GM12875 (cell line): ENCODE measurements around the gene SFXN2.

Source experiments
- H3K4me3 ChIP-seq: one replicate; pipeline ENCODE4 v1.5.1; 2011; ENCODE audit warnings: low read depth, low read length, control low read depth
- TF ChIP-seq, protein P1 (sequence below): IDR thresholded peaks from 2 replicates; pipeline ENCODE4 v1.5.1; 2011; ENCODE audit warnings: low read depth, mild to moderate bottlenecking, control low read depth, inconsistent platforms, low read length, moderate library complexity, borderline replicate concordance; ENCODE audit not compliant: insufficient read depth

The SFXN2 gene

GRCh38 chr10:102773320-102773719 is 58.9 kb downstream of the SFXN2 start:
- TF ChIP-seq, protein P1, sequence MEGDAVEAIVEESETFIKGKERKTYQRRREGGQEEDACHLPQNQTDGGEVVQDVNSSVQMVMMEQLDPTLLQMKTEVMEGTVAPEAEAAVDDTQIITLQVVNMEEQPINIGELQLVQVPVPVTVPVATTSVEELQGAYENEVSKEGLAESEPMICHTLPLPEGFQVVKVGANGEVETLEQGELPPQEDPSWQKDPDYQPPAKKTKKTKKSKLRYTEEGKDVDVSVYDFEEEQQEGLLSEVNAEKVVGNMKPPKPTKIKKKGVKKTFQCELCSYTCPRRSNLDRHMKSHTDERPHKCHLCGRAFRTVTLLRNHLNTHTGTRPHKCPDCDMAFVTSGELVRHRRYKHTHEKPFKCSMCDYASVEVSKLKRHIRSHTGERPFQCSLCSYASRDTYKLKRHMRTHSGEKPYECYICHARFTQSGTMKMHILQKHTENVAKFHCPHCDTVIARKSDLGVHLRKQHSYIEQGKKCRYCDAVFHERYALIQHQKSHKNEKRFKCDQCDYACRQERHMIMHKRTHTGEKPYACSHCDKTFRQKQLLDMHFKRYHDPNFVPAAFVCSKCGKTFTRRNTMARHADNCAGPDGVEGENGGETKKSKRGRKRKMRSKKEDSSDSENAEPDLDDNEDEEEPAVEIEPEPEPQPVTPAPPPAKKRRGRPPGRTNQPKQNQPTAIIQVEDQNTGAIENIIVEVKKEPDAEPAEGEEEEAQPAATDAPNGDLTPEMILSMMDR = no peak
- no peak overlapping the region for H3K4me3 ChIP-seq

DNA sequence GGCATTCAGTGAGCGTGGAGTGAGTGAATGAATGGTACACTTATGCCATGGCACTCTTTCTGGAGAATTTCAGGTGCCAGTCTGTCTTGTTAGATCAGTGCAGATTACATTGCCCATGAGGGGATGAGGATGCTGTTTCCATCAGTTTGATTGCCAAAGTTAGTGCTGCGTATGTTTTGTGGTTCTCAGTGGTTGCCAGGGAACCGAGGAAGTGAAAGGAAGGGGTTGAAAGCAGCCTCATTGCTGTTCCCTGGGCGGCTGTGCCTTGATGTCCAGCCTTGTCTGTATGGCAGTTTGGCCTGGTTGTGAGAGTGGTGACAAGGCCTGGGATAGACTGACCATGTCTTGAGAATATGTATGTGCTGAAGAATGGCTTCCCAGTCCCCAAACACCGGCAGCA is 59.5 kb downstream of the SFXN2 start:
- no peak overlapping the region for H3K4me3 ChIP-seq
- TF ChIP-seq, protein P1 = no peak

- TF ChIP-seq, protein P1 = no peak
- H3K4me3 ChIP-seq = no peak overlapping the region
Measured at GRCh38 chr10:102775201-102775934, 60.9 kb downstream of the SFXN2 start.

DNA sequence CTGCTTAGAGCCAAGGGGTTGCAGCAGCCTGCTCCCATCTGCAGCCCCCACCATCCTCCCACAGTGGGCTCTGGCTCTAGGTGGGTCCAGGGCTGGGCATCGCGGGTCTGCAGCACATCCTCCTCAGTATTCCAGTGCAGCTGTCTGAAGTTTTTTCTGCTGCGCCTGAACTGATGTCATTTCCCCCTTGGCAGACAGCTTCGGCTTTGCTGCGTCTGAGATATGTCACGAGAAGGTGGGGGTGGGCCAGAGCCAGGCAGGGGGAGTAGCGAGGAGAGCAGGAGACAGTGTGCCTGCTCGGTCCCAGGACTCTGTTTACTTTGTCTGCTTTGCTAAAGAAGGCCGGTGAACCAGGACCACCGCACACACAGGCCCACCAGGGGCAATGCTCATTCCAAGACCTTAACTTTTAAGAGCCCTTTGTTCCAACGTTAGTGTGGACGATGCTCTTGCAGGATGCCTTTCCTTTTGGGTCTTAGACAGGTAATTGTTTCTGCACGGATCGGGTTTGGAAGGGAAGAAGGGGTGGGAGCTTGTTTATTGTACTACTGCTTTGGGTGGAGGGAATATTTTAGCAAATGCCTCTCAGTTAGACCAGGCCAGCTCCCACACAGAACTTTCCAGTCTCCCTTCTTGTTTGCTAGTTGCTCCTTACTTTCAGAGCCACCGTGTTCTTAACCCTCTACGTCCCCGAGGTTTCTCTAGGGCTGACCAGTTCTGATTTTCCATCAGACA is 61.7 kb downstream of the SFXN2 start:
- TF ChIP-seq, protein P1 = no peak
- H3K4me3 ChIP-seq = no peak overlapping the region

- TF ChIP-seq, protein P1 = no peak
- no peak overlapping the region for H3K4me3 ChIP-seq
Measured at GRCh38 chr10:102776779-102777456, 62.5 kb downstream of the SFXN2 start.

- no peak overlapping the region for H3K4me3 ChIP-seq
- TF ChIP-seq, protein P1 = no peak
Measured at GRCh38 chr10:102777711-102778453, 63.4 kb downstream of the SFXN2 start.
